GM23248 (cell line): Measurements from ENCODE around the gene TEX13A. TPM values are rescaled to one million over a fixed set of nuclear protein-coding genes. Genes with fewer than 3 reads are reported as not detected.

Source experiments
- DNase-seq: peaks from one replicate; pipeline ENCODE4 v3.0.0-alpha.2; 2015
- H2AFZ ChIP-seq: fragments of 200-600 bp; sonication (generic); 2 replicates; pipeline ENCODE4 v1.6.1; 2016; ENCODE audit warnings: antibody characterized with exemption
- H3F3A ChIP-seq: fragments of 200-600 bp; sonication (generic); 2 replicates; pipeline ENCODE4 v1.6.1; 2016; ENCODE audit warnings: mild to moderate bottlenecking, antibody characterized with exemption, mixed run types; ENCODE audit not compliant: insufficient read depth
- H3K27ac ChIP-seq: fragments of 200-600 bp; sonication (generic); 2 replicates; pipeline ENCODE4 v1.5.1; 2016; ENCODE audit warnings: mild to moderate bottlenecking
- H3K27me3 ChIP-seq: fragments of 200-600 bp; sonication (generic); replicated peaks from 2 replicates; pipeline ENCODE4 v1.6.1; 2016; ENCODE audit warnings: mild to moderate bottlenecking; ENCODE audit not compliant: insufficient read depth
- H3K36me3 ChIP-seq: fragments of 200-600 bp; sonication (generic); 2 replicates; pipeline ENCODE4 v1.6.1; 2016; ENCODE audit warnings: low read depth, mild to moderate bottlenecking
- H3K4me1 ChIP-seq: fragments of 200-600 bp; sonication (generic); 2 replicates; pipeline ENCODE4 v1.6.1; 2016; ENCODE audit warnings: mild to moderate bottlenecking; ENCODE audit not compliant: insufficient read depth
- H3K4me2 ChIP-seq: fragments of 200-600 bp; sonication (generic); one replicate; pipeline ENCODE4 v1.6.1; 2016; ENCODE audit warnings: mild to moderate bottlenecking; ENCODE audit not compliant: unreplicated experiment
- H3K4me3 ChIP-seq: fragments of 200-600 bp; sonication (generic); 2 replicates; pipeline ENCODE4 v1.5.1; 2016; ENCODE audit warnings: mild to moderate bottlenecking
- H3K79me2 ChIP-seq: fragments of 200-600 bp; sonication (generic); 2 replicates; pipeline ENCODE4 v1.6.1; 2016; ENCODE audit warnings: mild to moderate bottlenecking; ENCODE audit not compliant: insufficient read depth
- H3K9ac ChIP-seq: fragments of 200-600 bp; sonication (generic); 2 replicates; pipeline ENCODE4 v1.6.1; 2016; ENCODE audit warnings: mild to moderate bottlenecking
- H3K9me2 ChIP-seq: fragments of 200-600 bp; sonication (generic); 2 replicates; pipeline ENCODE4 v1.6.1; 2016; ENCODE audit warnings: mixed run types, mild to moderate bottlenecking, moderate library complexity; ENCODE audit not compliant: insufficient read depth
- H3K9me3 ChIP-seq: fragments of 200-600 bp; sonication (generic); one replicate; pipeline ENCODE4 v1.6.1; 2017; ENCODE audit warnings: low read depth
- H4K20me1 ChIP-seq: fragments of 200-600 bp; sonication (generic); 2 replicates; pipeline ENCODE4 v1.6.0; 2016; ENCODE audit not compliant: insufficient read depth
- EZH2 ChIP-seq: fragments of 200-600 bp; sonication (generic); IDR thresholded peaks from 2 replicates; pipeline ENCODE4 v1.6.1; 2018; ENCODE audit warnings: antibody characterized with exemption, mild to moderate bottlenecking; ENCODE audit not compliant: insufficient read depth, poor library complexity, severe bottlenecking
- EZH2phosphoT487 ChIP-seq: fragments of 200-600 bp; sonication (generic); IDR thresholded peaks from 2 replicates; pipeline ENCODE4 v1.6.1; 2018; ENCODE audit warnings: antibody characterized with exemption, moderate library complexity, mild to moderate bottlenecking, low read depth; ENCODE audit not compliant: insufficient read depth
- WGBS, 2 experiments: methylation state at CpG; one replicate each; pipeline ENCODE4 v1.1.6; 2015 to 2017; ENCODE audit warnings: low lambda C conversion rate in 2 of 2, low coverage in 1 of 2; ENCODE audit errors: missing lambda C conversion rate in 2 of 2; 5-methylcytosine and 5-hydroxymethylcytosine counted together
- in situ Hi-C: fragments of 300-500 bp; cut with MboI; formaldehyde crosslinking; loops from 2 replicates; pipeline ENCODE4 v1.15.0; 2020
- polyA plus RNA-seq: library from polyadenylated mRNA; unstranded; fragments of >200 nt; fragmentation: Nextera tagmentation; extraction: Ambion mirVana; gene quantifications from 2 replicates; pipeline ENCODE4 v1.2.1, GENCODE V29; 2016
- total RNA-seq: library from RNA; depleted of rRNA; stranded (reverse); fragments of >200 nt; shearing (Covaris generic); gene quantifications from 2 replicates; pipeline ENCODE4 v1.2.3, GENCODE V29; 2014

The TEX13A gene
- total and polyA plus RNA-seq, 2 experiments from 2014 or later: not detected

- no peaks in the 10 kb centered on the region for H3K27me3 ChIP-seq
- no peaks in the 10 kb centered on the region for H3F3A ChIP-seq
- 47 to 55% methylated on average over 3 to 22 of the region's 26 CpGs for WGBS, 2 experiments
- no peak overlapping the region for H3K27ac ChIP-seq
- H3K9me3 ChIP-seq: no peaks in the 10 kb centered on the region
- no peak overlapping the region for H3K4me2 ChIP-seq
- no peak overlapping the region for H3K4me3 ChIP-seq
- no peaks in the 10 kb centered on the region for H4K20me1 ChIP-seq
- no peak for DNase-seq
- H3K9me2 ChIP-seq: no peaks in the 10 kb centered on the region
- in situ Hi-C loops: no loop called here
- no peaks in the 10 kb centered on the region for H3K36me3 ChIP-seq
- H3K4me1 ChIP-seq: no peaks in the 10 kb centered on the region
- no peak overlapping the region for H2AFZ ChIP-seq
- TF ChIP-seq EZH2 (no peak), EZH2phosphoT487 (no peak)
- no peaks in the 10 kb centered on the region for H3K79me2 ChIP-seq
- H3K9ac ChIP-seq: no peak overlapping the region
Measured at GRCh38 chrX:105219454-105220401, 766 bp downstream of the TEX13A start.

GRCh38 chrX:105211066-105211575 is 9.4 kb downstream of the TEX13A start:
- H3K27ac ChIP-seq: no peak overlapping the region
- H4K20me1 ChIP-seq: no peaks in the 10 kb centered on the region
- WGBS, 2 experiments: 25% methylated on average over 3 of the region's 3 CpGs
- H3K4me3 ChIP-seq: no peak overlapping the region
- no peak for TF ChIP-seq EZH2phosphoT487
- no peak for TF ChIP-seq EZH2
- H3K79me2 ChIP-seq: no peaks in the 10 kb centered on the region
- H3K9me2 ChIP-seq: no peaks in the 10 kb centered on the region
- no peaks in the 10 kb centered on the region for H3K4me1 ChIP-seq
- in situ Hi-C loops: no loop called here
- no peaks in the 10 kb centered on the region for H3F3A ChIP-seq
- H3K36me3 ChIP-seq: no peaks in the 10 kb centered on the region
- H3K9ac ChIP-seq: no peak overlapping the region
- H2AFZ ChIP-seq: no peak overlapping the region
- H3K9me3 ChIP-seq: no peaks in the 10 kb centered on the region
- H3K27me3 ChIP-seq: no peaks in the 10 kb centered on the region
- no peak for DNase-seq
- H3K4me2 ChIP-seq: no peak overlapping the region

- Histone ChIP-seq H3K79me2 (no peaks in the 10 kb centered on the region), H3K9ac (no peak overlapping the region), H3K4me1 (no peaks in the 10 kb centered on the region), H3K9me3 (no peaks in the 10 kb centered on the region), H3K4me3 (no peak overlapping the region), H3K27ac (no peak overlapping the region), H3K4me2 (no peak overlapping the region), H3K36me3 (no peaks in the 10 kb centered on the region), H3F3A (no peaks in the 10 kb centered on the region), H3K9me2 (no peaks in the 10 kb centered on the region), H3K27me3 (no peaks in the 10 kb centered on the region), H2AFZ (no peak overlapping the region), H4K20me1 (no peaks in the 10 kb centered on the region)
- DNase-seq: no peak
- no peak for TF ChIP-seq EZH2phosphoT487
- TF ChIP-seq EZH2: no peak
- WGBS, 2 experiments: 0 to 20% methylated on average over 1 to 2 of the region's 2 CpGs
- in situ Hi-C loops: no loop called here
Measured at GRCh38 chrX:105210258-105210657, 10.2 kb downstream of the TEX13A start.

- H3K27me3 ChIP-seq: no peaks in the 10 kb centered on the region
- no peak overlapping the region for H3K4me2 ChIP-seq
- H3K4me3 ChIP-seq: no peak overlapping the region
- in situ Hi-C loops: no loop called here
- TF ChIP-seq EZH2phosphoT487: no peak
- no peak for TF ChIP-seq EZH2
- DNase-seq: no peak
- H3K9me3 ChIP-seq: no peaks in the 10 kb centered on the region
- no peaks in the 10 kb centered on the region for H3K36me3 ChIP-seq
- no peak overlapping the region for H2AFZ ChIP-seq
- no peak overlapping the region for H3K9ac ChIP-seq
- no peaks in the 10 kb centered on the region for H3F3A ChIP-seq
- H3K4me1 ChIP-seq: no peaks in the 10 kb centered on the region
- no peaks in the 10 kb centered on the region for H3K9me2 ChIP-seq
- H3K79me2 ChIP-seq: no peaks in the 10 kb centered on the region
- no peak overlapping the region for H3K27ac ChIP-seq
- no peaks in the 10 kb centered on the region for H4K20me1 ChIP-seq
Measured at GRCh38 chrX:105209406-105209805, 11.1 kb downstream of the TEX13A start.
